ENCODE measurements around the gene NRXN3.

DNA sequence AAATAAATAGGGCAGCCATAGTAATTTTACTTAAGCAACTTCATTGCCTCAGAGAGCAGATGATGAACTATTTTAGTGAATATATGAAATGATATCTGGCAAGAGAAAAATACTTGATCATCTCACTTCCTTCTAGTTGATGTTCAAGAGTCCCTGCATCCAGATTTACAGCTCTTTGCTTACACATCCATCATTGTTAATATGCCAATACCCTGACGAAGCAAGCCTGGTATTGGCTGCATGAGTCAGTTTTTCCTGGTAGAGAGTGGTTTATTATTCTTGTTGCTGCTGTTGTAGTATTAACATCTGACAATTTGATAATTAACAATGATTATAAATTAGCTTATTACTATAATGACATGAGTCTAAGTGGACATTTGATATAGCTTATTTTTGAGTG lies 681.9 kb downstream of the NRXN3 start:
- TF ChIP-seq POLR2AphosphoS5 (IDR thresholded peaks at IDR 0.05) (no peak), POLR2A (IDR thresholded peaks at IDR 0.05) (no peak), EP300 (IDR thresholded peaks at IDR 0.05) (no peak)
- TF ChIP-seq, protein P1, sequence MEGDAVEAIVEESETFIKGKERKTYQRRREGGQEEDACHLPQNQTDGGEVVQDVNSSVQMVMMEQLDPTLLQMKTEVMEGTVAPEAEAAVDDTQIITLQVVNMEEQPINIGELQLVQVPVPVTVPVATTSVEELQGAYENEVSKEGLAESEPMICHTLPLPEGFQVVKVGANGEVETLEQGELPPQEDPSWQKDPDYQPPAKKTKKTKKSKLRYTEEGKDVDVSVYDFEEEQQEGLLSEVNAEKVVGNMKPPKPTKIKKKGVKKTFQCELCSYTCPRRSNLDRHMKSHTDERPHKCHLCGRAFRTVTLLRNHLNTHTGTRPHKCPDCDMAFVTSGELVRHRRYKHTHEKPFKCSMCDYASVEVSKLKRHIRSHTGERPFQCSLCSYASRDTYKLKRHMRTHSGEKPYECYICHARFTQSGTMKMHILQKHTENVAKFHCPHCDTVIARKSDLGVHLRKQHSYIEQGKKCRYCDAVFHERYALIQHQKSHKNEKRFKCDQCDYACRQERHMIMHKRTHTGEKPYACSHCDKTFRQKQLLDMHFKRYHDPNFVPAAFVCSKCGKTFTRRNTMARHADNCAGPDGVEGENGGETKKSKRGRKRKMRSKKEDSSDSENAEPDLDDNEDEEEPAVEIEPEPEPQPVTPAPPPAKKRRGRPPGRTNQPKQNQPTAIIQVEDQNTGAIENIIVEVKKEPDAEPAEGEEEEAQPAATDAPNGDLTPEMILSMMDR (IDR thresholded peaks at IDR 0.05): no peak

All from stomach (tissue), 4 donors.